Kidney (tissue), 14 donors: Measurements from ENCODE around the gene MEI1. TPM values are rescaled to one million over a fixed set of nuclear protein-coding genes. Genes with fewer than 3 reads are reported as not detected.

Experiments
- DNase-seq, 5 donors: peaks; one replicate each; pipeline ENCODE4 v3.0.0-alpha.2; 2013 to 2020
- FAIRE-seq: peaks from 2 replicates; lab custom pipeline; 2012; peaks lifted over from hg19 to GRCh38; lab: Jason Lieb, UNC
- H3K27ac ChIP-seq, 2 donors: one replicate each; pipeline ENCODE4 v1.7.0; 2013; ENCODE audit warnings: low read depth in 2 of 2, low read length in 2 of 2, inconsistent platforms in 1 of 2
- H3K27me3 ChIP-seq: one replicate; pipeline ENCODE4 v1.7.1; 2013; ENCODE audit warnings: low read length, inconsistent platforms; ENCODE audit not compliant: control insufficient read depth, insufficient read depth
- H3K36me3 ChIP-seq, 3 donors: one replicate each; pipeline versions ENCODE4 v1.7.0 to v1.7.1; 2013; ENCODE audit warnings: low read length in 3 of 3, control low read depth in 1 of 3, inconsistent platforms in 1 of 3; ENCODE audit not compliant: insufficient read depth in 3 of 3, control insufficient read depth in 2 of 3
- H3K4me1 ChIP-seq, 3 donors: one replicate each; pipeline versions ENCODE4 v1.7.0 to v1.7.1; 2013; ENCODE audit warnings: low read length in 3 of 3, inconsistent platforms in 1 of 3, low read depth in 1 of 3; ENCODE audit not compliant: control insufficient read depth in 2 of 3, insufficient read depth in 2 of 3
- H3K4me3 ChIP-seq, 3 donors: one replicate each; pipeline versions ENCODE4 v1.7.0 to v1.8.1; 2013; ENCODE audit warnings: low read length in 3 of 3, control low read depth in 1 of 3, inconsistent platforms in 1 of 3
- H3K9ac ChIP-seq, 3 donors: one replicate each; pipeline versions ENCODE4 v1.7.0 to v1.7.1; 2013; ENCODE audit warnings: low read length in 3 of 3, control low read depth in 1 of 3, inconsistent platforms in 1 of 3
- H3K9me3 ChIP-seq, 3 donors: one replicate each; pipeline versions ENCODE4 v1.7.0 to v1.7.1; 2013; ENCODE audit warnings: low read length in 3 of 3, control low read depth in 1 of 3, inconsistent platforms in 1 of 3; ENCODE audit not compliant: control insufficient read depth in 2 of 3, insufficient read depth in 1 of 3
- intact Hi-C: fragments of 100-400 bp; cut with DNase I; formaldehyde crosslinking; loops from one replicate; pipeline ENCODE4 v1.11.1; 2022
- polyA plus RNA-seq: library from polyadenylated mRNA; stranded (reverse); fragments of 350-450 nt; fragmentation: Illumina TruSeq; extraction: RNeasy Lipid Tissue Mini Kit (QIAGEN cat#74804); gene quantifications from one replicate; pipeline ENCODE4 v1.2.3, GENCODE V29; 2014; ENCODE audit warnings: low read depth, low replicate concordance; ENCODE audit not compliant: insufficient read depth
- total RNA-seq: library from RNA; stranded (reverse); fragmentation: NEBNext Ultra II Directional; extraction: Animal tissue kit (Norgen Biotek cat#: 25700); gene quantifications from one replicate; pipeline ENCODE4 v1.2.1, GENCODE V29; 2021
- TF ChIP-seq, protein P1 (sequence below): IDR thresholded peaks from 3 replicates; pipeline ENCODE4 v1.5.1; 2012; ENCODE audit warnings: mild to moderate bottlenecking, moderate library complexity, borderline replicate concordance; ENCODE audit not compliant: insufficient read depth; ENCODE audit errors: extremely low read depth
- donor health status: control.
- donor health status: control.
- donor health status: control.
- donor health status: control.
- donor health status: control.
- donor health status: DM: yes; HTN: yes; CAD: no.
- donor health status: Normal renal cell carcinoma (clear cell type).

The MEI1 gene
- total and polyA plus RNA-seq, 2 donors from 2014 or later = 2.4 to 14.6 TPM

DNA sequence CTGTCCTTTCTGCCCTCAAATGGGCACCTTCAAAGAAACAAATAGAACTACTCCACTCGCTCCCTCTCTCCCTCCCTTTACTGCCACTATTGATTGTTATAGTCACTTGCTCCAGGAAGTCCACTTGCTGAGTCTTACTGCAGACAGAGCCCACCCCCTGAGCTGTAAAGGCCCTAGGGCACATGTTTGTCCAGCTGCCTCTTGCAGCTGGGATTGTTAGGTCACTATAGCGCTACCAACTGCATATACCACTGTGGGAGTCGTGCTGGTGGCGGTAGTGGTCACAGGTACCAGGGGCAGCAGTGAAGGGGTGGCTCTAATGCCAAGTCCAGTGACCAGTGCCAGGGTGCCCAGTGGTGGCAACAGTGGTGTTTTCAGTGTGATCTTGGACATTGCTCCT lies 129.2 kb downstream of the MEI1 start:
- H3K27me3 ChIP-seq = no peaks in the 10 kb centered on the region
- intact Hi-C loops = no loop called here
- no peaks in the 10 kb centered on the region for H3K36me3 ChIP-seq
- DNase-seq (no peak), FAIRE-seq (no peak)
- H3K27ac ChIP-seq = no peak overlapping the region
- no peak overlapping the region for H3K9ac ChIP-seq
- TF ChIP-seq, protein P1, sequence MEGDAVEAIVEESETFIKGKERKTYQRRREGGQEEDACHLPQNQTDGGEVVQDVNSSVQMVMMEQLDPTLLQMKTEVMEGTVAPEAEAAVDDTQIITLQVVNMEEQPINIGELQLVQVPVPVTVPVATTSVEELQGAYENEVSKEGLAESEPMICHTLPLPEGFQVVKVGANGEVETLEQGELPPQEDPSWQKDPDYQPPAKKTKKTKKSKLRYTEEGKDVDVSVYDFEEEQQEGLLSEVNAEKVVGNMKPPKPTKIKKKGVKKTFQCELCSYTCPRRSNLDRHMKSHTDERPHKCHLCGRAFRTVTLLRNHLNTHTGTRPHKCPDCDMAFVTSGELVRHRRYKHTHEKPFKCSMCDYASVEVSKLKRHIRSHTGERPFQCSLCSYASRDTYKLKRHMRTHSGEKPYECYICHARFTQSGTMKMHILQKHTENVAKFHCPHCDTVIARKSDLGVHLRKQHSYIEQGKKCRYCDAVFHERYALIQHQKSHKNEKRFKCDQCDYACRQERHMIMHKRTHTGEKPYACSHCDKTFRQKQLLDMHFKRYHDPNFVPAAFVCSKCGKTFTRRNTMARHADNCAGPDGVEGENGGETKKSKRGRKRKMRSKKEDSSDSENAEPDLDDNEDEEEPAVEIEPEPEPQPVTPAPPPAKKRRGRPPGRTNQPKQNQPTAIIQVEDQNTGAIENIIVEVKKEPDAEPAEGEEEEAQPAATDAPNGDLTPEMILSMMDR = no peak
- no peaks in the 10 kb centered on the region for H3K9me3 ChIP-seq
- H3K4me1 ChIP-seq = peaks cover 0 to 16% (median 13%) of the 10 kb centered on the region in 3 donors
- H3K4me3 ChIP-seq = no peak overlapping the region

DNA sequence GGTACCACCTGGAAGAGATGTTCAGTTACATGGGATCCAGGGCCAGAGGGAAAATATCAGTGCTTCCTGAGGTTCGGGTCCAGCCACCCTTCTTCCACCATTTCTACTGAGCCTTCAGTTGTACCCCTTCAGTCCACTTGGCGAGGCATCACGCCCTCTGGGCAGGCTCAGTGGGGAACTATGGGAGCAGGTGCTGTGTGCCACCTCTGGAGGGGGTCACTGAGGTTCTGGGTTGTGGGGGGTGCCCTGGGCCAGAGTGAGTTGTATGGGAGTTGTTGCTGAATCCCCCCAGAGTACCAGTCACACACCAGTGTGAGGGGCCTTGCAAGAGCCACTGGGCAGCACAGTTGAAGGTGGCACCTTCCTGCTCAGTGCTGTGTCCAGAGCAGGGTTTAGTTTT lies 130.9 kb downstream of the MEI1 start:
- Histone ChIP-seq H3K4me1 (peaks cover 0 to 21% (median 13%) of the 10 kb centered on the region in 3 donors), H3K27ac (no peak overlapping the region), H3K4me3 (no peak overlapping the region), H3K9ac (no peak overlapping the region), H3K9me3 (no peaks in the 10 kb centered on the region), H3K27me3 (no peaks in the 10 kb centered on the region), H3K36me3 (no peaks in the 10 kb centered on the region)
- no peak for DNase-seq
- no peak for FAIRE-seq
- TF ChIP-seq, protein P1 = no peak
- intact Hi-C loops = no loop called here

DNA sequence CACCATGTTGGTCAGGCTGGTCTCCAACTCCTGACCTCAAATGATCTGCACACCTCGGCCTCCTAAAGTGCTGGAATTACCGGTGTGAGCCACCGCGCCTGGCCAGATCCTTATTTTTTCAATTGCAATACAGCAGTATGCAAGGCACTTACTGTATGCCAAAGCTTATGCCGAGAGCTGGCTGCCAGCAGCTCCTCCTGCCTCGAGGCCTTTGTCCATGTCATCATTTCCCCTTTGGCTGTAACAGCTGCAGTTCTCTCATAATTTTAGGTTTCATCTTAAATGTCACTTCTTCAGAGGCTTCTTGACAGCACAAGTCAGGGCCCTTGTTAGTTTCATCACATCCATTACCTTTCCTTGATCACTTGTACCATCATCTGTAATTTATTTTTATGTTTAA lies 132.1 kb downstream of the MEI1 start:
- FAIRE-seq = no peak
- Histone ChIP-seq H3K9me3 (no peaks in the 10 kb centered on the region), H3K4me1 (peaks cover 0 to 12% (median 7%) of the 10 kb centered on the region in 3 donors), H3K27ac (peak overlapping the region in 1 of 2 donors; percentile 94), H3K36me3 (no peaks in the 10 kb centered on the region), H3K9ac (no peak overlapping the region), H3K27me3 (no peaks in the 10 kb centered on the region), H3K4me3 (no peak overlapping the region)
- DNase-seq = no peak
- intact Hi-C loops = no loop called here
- TF ChIP-seq, protein P1 = no peak
